HG03457 (cell line): ENCODE data around the gene RO60.
"Not testable (repeated sequence)": the region's sequence is repeated elsewhere in the genome, so short reads cannot be mapped to it uniquely, and the experiment has no call there.

Source experiments
- ATAC-seq: cut with Tn5 transposase; IDR thresholded peaks from one replicate; pipeline ENCODE4 v1.9.1; 2021; ENCODE audit warnings: moderate number of reproducible peaks; ENCODE audit not compliant: unreplicated experiment

RO60 gene

DNA sequence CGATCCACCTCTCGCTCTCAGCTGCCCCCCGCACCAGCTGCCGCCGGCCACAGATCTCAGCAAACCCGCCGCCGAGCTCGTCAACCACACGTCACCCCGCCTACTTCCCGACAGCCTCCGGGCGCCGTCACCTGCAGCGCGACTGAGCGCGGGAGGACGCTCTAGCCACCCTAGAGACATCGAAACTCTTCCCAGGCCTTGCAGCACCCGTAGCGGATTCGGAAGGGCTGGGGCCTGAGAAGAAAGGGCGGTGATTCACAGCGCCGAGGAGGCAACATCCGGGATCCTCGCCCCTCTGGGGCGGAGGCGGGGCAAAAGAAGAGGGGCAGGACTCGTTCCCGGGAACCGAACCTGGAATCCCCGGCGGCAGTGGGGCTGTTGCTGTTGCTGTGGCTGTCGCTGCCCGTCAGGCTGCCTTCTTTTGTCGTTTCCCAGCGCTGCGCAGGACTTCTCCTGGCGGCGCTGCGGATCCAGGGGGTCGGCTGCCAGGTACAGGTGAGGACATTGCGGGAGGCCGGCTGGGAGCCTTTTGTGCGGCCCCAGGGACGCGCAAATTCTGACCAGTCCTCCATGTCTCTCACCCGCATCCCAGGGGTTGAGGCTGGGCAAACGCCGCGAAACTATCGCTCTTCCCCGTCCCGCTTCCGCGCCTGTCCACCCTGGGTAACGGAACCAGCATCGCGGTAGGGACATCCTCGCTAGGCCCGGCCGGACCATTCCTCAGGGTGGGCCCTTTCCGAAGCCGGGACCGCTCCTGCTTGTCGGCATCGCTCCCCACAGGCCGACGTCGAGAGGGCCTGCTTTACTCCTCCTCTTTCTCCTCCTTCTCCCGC, at the start of gene RO60, which contains the start of gene UCHL5:
TSS of gene RO60 (plus strand) at position 331 of the 833 bp plus-strand sequence. CDS start 9,443 bp downstream, outside the sequence.
TSS of gene UCHL5 (minus strand) at position 79 of the 833 bp plus-strand sequence. CDS start 100 bp downstream, outside the sequence.
- ATAC-seq: peak; percentile 95

DNA sequence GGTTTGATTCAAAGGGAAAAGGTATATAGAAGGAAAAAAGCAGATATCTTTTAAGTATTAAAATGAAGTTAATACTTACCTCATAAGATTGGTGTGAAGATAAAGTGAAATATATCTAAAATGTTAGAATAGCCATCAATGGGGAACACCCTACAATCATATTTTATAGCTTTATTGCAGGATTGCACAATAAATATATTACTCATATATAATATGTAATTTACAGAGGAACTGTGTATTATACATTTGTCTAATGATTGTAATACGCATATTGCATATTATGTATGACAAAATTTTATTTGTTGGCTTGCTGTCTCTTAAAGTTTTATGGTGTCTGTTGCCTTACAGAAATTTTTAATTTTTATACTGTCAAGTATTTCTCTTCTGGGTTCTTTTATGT, 48.0 kb upstream of the RO60 start:
- no peak for ATAC-seq

GRCh38 chr1:193013005-193013404, 46.4 kb upstream of the RO60 start:
- no peak for ATAC-seq

GRCh38 chr1:193013707-193014106, 45.7 kb upstream of the RO60 start:
- ATAC-seq: no peak

DNA sequence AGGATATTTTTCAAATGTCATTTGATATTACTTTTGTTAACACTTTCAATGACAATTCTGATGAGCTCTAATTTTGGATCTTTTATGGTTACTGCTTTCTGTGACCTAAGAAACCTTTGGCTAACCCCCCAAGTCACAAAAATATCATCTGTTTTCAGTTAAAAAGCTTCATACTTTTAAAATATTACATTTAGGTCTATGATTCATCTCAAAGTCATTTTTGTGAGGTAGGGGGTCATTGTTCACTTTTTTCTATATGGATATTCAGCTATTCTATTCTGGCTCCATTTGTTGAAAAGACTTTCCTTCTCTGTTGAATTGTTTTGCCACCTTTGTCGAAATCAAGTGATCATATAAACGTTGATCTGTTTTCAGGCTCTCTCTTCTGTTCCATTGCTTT, 45.0 kb upstream of the RO60 start:
- ATAC-seq: no peak

GRCh38 chr1:193016788-193017187, 42.6 kb upstream of the RO60 start:
- no peak for ATAC-seq

- ATAC-seq: no peak
Observed at GRCh38 chr1:193019442-193020026, 39.9 kb upstream of the RO60 start.

- no peak for ATAC-seq
Observed at GRCh38 chr1:193025218-193025617, 34.2 kb upstream of the RO60 start.

DNA sequence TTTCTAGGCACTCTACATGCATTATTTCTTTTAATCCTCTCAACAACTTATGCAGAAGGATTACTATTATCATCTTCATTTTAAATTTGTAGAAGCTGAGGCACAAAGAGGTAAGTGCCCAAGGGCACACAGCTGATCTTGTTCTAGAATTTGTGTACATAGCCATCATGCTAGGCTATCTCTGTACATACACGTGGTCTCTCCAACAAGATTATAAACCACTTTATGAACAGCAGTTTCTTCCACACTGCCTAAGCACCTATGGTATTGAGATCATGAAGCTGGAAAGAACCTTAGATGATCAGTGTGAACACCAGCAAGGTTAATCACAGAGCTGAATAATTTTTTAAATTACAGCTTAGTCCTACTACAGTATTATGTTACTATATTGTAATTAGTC, 29.1 kb upstream of the RO60 start:
- no peak for ATAC-seq

DNA sequence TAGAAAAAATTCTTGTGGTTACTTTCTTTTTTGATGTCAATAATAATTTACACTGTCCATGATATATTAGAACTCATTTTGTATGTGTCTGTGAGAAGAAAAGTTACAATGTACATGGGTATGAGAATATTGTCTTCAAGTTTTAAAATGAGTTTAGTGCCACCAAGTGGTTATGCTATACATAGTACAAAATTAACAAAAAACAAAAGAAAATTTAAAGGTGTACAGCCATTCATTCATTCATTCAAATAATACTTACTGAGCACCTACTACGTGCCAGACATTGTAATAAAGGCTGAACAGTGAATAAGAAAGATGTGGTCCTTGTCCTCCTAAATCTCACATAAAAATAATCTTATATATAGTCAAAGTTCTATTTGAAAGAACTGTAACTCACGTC, 28.0 kb upstream of the RO60 start:
- ATAC-seq: no peak

GRCh38 chr1:193032643-193033427, 26.6 kb upstream of the RO60 start:
- ATAC-seq: not testable (repeated sequence)

GRCh38 chr1:193033610-193034009, 25.8 kb upstream of the RO60 start:
- ATAC-seq: no peak

DNA sequence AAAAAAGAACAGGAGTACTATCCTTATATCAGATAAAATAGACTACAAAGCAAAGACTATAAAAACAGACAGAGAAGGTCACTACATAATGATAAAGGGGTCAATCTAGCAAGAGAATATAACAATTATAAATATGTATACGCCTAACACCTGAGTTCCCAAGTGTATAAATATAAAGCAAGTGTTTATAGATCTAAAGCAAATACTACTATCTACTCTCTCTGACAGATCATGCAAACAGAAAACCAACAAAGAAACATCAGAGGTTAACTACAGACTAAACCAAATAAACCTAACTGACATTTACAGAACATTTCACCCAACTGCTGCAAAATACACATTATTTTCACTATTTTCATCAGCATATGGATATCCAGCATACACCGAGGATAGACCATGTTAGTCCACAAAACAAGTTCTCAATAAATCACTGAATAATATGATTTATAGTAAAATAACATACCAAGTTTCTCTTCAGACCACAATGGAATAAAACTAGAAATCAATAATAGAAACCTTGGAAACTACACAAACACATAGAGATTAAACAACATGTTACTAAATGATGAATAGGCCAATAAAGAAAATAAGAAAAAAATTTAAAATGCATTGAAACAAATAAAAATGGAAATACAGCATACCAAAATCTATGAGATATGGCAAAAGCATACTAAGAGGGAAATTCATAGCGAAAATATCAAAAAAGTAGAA, 22.9 kb upstream of the RO60 start:
- no peak for ATAC-seq

DNA sequence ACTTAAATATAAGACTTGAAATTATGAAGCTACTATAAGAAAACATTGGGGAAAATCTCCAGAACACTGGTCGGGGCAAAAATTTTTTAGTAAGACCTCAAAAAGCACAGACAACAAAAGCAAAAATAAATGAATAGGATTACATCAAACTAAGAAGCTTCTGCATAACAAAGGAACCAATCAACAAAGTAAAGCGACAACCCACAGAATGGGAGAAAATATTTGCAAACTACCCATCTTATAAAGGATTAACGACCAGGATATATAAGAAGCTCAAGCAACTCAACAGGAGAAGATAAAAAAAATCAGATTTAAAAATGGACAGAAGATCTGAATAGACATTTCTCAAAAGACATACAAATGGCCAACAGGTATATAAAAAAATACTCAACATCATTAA, 19.4 kb upstream of the RO60 start:
- ATAC-seq: no peak

DNA sequence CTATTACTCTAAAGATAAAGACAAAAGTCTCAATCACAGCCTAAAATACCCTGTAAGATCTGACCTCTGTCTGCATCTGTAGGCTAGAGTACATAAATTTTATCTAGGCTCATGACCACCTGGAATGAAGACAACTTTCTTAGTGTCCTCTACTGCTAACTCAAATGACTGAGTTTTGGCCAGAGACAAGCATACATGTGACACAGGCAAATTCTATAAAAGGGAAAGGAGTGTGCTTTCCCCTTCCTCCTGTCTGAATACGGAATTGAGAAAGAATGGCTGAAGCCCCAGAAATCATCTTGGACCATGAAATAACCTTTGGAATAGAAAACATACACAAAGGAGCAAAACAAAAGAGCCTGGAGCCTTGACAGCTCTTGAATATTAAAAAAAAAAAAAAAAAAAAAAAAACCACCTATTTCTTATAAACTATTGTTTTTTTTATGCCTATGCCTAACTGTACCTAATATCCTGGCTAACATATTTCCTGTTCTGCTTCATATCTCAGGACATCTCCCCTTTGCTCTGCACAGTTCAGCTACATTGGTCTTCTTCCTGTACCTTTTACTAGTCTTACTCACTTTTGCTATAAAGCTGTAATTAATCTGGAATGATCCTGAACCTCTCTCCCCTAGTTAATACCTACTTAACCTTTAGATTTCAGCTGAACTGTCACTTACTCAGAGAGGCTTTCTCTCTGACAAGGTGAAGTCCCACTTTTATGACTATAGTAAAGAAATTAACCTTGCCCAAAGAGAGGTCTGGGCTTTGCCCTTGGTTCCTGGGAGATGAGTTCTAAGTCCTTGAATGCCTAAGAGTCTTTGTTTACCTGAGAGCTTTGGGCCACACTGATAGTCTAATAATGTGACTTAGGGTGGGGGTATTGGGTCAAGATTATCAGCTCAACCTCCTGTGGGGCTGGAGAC, 16.4 kb upstream of the RO60 start:
- ATAC-seq: no peak

- not testable (repeated sequence) for ATAC-seq
Observed at GRCh38 chr1:193048913-193049312, 10.5 kb upstream of the RO60 start.

GRCh38 chr1:193054169-193054675, 5.2 kb upstream of the RO60 start:
- ATAC-seq: no peak

- peak; percentile 42 for ATAC-seq
Observed at GRCh38 chr1:193058529-193059281, 707 bp upstream of the RO60 start.

DNA sequence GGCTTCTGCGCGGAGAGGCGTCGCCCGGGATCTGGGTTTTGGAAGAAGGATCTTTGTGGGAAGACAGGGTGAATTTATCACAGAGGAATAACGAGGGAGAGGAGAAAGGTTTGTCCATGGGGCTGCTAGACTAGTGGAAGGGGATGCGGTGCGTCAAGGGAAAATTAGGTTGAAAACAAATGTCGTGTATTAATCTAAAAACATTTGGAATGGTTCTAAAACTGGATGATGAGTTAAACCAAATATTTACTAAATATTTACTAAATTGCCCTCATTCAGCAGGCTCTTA, 647 bp downstream of the RO60 start:
- no peak for ATAC-seq
